Uterus (tissue), 4 donors: Measurements from ENCODE around the gene CAMTA2. TPM values are rescaled to one million over a fixed set of nuclear protein-coding genes. Genes with fewer than 3 reads are reported as not detected.

Experiments
- DNase-seq, 2 donors: peaks; one replicate each; pipeline ENCODE4 v3.0.0-alpha.2; 2019 to 2020
- H3K27ac ChIP-seq, 2 donors: fragments of 200-600 bp; sonication (generic); 1 replicate in 1 of 2; 2 replicates in 1 of 2; pipeline ENCODE4 v1.5.1; 2016 to 2018
- H3K27me3 ChIP-seq, 2 donors: fragments of 200-600 bp; sonication (generic); one replicate each; pipeline ENCODE4 v1.5.1; 2018 to 2019; ENCODE audit warnings: control low read depth in 1 of 2
- H3K36me3 ChIP-seq, 2 donors: fragments of 200-600 bp; sonication (generic); one replicate each; pipeline ENCODE4 v1.5.1; 2019; ENCODE audit warnings: control low read depth in 1 of 2
- H3K4me1 ChIP-seq, 2 donors: fragments of 200-600 bp; sonication (generic); one replicate each; pipeline ENCODE4 v1.5.1; 2018 to 2019; ENCODE audit warnings: control low read depth in 1 of 2
- H3K4me3 ChIP-seq, 2 donors: fragments of 200-600 bp; sonication (generic); 1 replicate in 1 of 2; 2 replicates in 1 of 2; pipeline ENCODE4 v1.5.1; 2018 to 2019; ENCODE audit warnings: mild to moderate bottlenecking in 1 of 2
- H3K9me3 ChIP-seq, 2 donors: fragments of 200-600 bp; sonication (generic); one replicate each; pipeline ENCODE4 v1.5.1; 2019; ENCODE audit warnings: control low read depth in 1 of 2
- CTCF ChIP-seq, 4 experiments: fragments of 200-600 bp in 2 of 4; fragments of 450-650 bp in 2 of 4; sonication (generic) in 2 of 4; IDR thresholded peaks; one replicate each; pipeline ENCODE4 v1.5.1; 2016 to 2019; ENCODE audit warnings: antibody characterized with exemption in 4 of 4, mild to moderate bottlenecking in 2 of 4, moderate library complexity in 1 of 4
- POLR2A ChIP-seq, 2 donors: fragments of 450-650 bp; IDR thresholded peaks; one replicate each; pipeline ENCODE4 v1.6.1; 2016; ENCODE audit warnings: antibody characterized with exemption in 2 of 2, mild to moderate bottlenecking in 1 of 2, moderate library complexity in 1 of 2
- intact Hi-C: fragments of 100-400 bp; cut with DNase I; formaldehyde crosslinking; loops from one replicate; pipeline ENCODE4 v1.15.1; 2023; ENCODE audit warnings: low total_unique reads
- total RNA-seq, 4 donors: library from RNA; depleted of rRNA in 3 of 4; stranded (reverse); fragments of >200 nt in 3 of 4; gene quantifications; one replicate each; pipeline versions ENCODE4 v1.1.0 to v1.2.4, GENCODE V29; 2014 to 2023
- donor health status: DM: yes; HTN: yes; CAD: no.

CAMTA2 gene
- total RNA-seq, 4 donors from 2014 or later: 7.3 to 80.8 (median 12.7) TPM

- Histone ChIP-seq H3K27me3 (no peaks in the 10 kb centered on the region), H3K27ac (no peak overlapping the region), H3K36me3 (no peaks in the 10 kb centered on the region), H3K4me1 (peaks cover 12% of the 10 kb centered on the region in 2 donors), H3K4me3 (no peak overlapping the region), H3K9me3 (no peaks in the 10 kb centered on the region)
- intact Hi-C loops: no loop called here
- TF ChIP-seq POLR2A (IDR thresholded peaks at IDR 0.05) (no peak), CTCF (IDR thresholded peaks at IDR 0.05) (no peak)
- no peak for DNase-seq
These were observed 51.0 kb downstream of the CAMTA2 start for GRCh38 chr17:4936436-4936835.

GRCh38 chr17:4935650-4936049, 51.8 kb downstream of the CAMTA2 start:
- no peak for TF ChIP-seq POLR2A (IDR thresholded peaks at IDR 0.05)
- Histone ChIP-seq H3K27me3 (no peaks in the 10 kb centered on the region), H3K36me3 (no peaks in the 10 kb centered on the region), H3K4me1 (peaks cover 8 to 12% of the 10 kb centered on the region in 2 donors), H3K4me3 (no peak overlapping the region), H3K27ac (no peak overlapping the region), H3K9me3 (no peaks in the 10 kb centered on the region)
- intact Hi-C loops: no loop called here
- no peak for DNase-seq

- no peak for DNase-seq
- no peak overlapping the region for H3K27ac ChIP-seq
- no peaks in the 10 kb centered on the region for H3K27me3 ChIP-seq
- H3K4me3 ChIP-seq: no peak overlapping the region
- H3K36me3 ChIP-seq: no peaks in the 10 kb centered on the region
- TF ChIP-seq POLR2A (IDR thresholded peaks at IDR 0.05) (no peak), CTCF (IDR thresholded peaks at IDR 0.05) (no peak)
- no peaks in the 10 kb centered on the region for H3K9me3 ChIP-seq
- intact Hi-C loops: no loop called here
- peaks cover 8 to 12% of the 10 kb centered on the region in 2 donors for H3K4me1 ChIP-seq
These were observed 53.1 kb downstream of the CAMTA2 start for GRCh38 chr17:4934173-4934979.

- Histone ChIP-seq H3K4me1 (peaks cover 2 to 5% of the 10 kb centered on the region in 2 donors), H3K36me3 (no peaks in the 10 kb centered on the region), H3K27me3 (no peaks in the 10 kb centered on the region), H3K9me3 (no peaks in the 10 kb centered on the region), H3K4me3 (no peak overlapping the region), H3K27ac (no peak overlapping the region)
- intact Hi-C loops: no loop called here
- no peak for DNase-seq
- no peak for TF ChIP-seq POLR2A (IDR thresholded peaks at IDR 0.05)
- no peak for TF ChIP-seq CTCF (IDR thresholded peaks at IDR 0.05)
These were observed 53.8 kb downstream of the CAMTA2 start for GRCh38 chr17:4933646-4934045.

GRCh38 chr17:4932756-4933155, 54.7 kb downstream of the CAMTA2 start:
- no peak for DNase-seq
- TF ChIP-seq POLR2A (IDR thresholded peaks at IDR 0.05) (no peak), CTCF (IDR thresholded peaks at IDR 0.05) (no peak)
- Histone ChIP-seq H3K9me3 (no peaks in the 10 kb centered on the region), H3K4me1 (no peaks in the 10 kb centered on the region), H3K36me3 (no peaks in the 10 kb centered on the region), H3K4me3 (no peak overlapping the region), H3K27ac (no peak overlapping the region), H3K27me3 (no peaks in the 10 kb centered on the region)
- intact Hi-C loops: no loop called here
